Measurements from ENCODE around the gene ITPR1. TPM values are rescaled to one million over a fixed set of nuclear protein-coding genes. Genes with fewer than 3 reads are reported as not detected.

Gene ITPR1
- total RNA-seq, 1 donor from 2014 or later = 143 TPM

DNA sequence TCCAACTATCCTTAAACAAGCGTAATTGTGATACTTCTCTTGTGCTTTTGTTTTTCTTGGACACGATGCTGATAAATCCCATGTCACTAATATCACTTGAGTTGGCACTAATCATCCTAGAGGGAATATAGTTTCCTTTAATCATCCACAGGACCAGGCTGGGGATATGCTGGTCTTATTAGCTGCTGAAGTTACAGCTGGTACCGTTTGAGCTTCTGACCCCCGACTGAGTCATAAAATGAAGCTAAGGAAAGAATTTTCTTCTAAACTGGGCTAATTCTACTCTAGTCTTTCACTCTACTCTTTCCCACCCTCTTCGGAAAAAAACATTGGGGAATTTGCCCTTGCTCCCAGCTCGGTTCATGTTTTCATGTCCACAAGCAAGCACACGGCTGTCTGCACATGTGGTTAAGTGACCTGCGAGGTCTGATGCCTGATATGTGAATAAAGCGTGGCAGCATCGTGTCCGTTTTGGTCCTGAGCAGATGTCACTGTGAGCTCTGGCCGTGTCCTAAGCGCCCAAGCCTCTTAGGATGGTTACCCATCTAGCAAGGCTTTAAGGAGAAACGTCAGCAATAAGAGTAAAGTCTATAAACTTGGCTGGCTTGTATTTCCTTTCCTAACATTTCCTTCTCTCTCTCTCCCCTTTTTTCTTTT lies 223.7 kb downstream of the ITPR1 start:
- TF ChIP-seq, protein P1, sequence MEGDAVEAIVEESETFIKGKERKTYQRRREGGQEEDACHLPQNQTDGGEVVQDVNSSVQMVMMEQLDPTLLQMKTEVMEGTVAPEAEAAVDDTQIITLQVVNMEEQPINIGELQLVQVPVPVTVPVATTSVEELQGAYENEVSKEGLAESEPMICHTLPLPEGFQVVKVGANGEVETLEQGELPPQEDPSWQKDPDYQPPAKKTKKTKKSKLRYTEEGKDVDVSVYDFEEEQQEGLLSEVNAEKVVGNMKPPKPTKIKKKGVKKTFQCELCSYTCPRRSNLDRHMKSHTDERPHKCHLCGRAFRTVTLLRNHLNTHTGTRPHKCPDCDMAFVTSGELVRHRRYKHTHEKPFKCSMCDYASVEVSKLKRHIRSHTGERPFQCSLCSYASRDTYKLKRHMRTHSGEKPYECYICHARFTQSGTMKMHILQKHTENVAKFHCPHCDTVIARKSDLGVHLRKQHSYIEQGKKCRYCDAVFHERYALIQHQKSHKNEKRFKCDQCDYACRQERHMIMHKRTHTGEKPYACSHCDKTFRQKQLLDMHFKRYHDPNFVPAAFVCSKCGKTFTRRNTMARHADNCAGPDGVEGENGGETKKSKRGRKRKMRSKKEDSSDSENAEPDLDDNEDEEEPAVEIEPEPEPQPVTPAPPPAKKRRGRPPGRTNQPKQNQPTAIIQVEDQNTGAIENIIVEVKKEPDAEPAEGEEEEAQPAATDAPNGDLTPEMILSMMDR (IDR thresholded peaks at IDR 0.05) = no peak
- no peaks in the 10 kb centered on the region for H3K27me3 Mint-ChIP-seq
- ChIA-PET POLR2A (no interaction called here), CTCF (interaction anchor here (1.1 to 2.9 kb wide), 2 partner anchors 263 to 341 kb away, joined by 7 read pairs; partner anchors contain the start of gene BHLHE40)
- peak overlapping the region; percentile 13 for H3K27ac Mint-ChIP-seq
- intact Hi-C loops (cut with micrococcal nuclease) = loop anchor here (10.0 kb wide), 1 partner anchor 468 kb away; the partner anchor contains the start of gene EDEM1
- no peaks in the 10 kb centered on the region for H3K9me3 Mint-ChIP-seq
- no peak overlapping the region for H3K4me3 Mint-ChIP-seq
- no peak for ATAC-seq (ENCODE audit: low read depth)
- peaks cover 91% of the 10 kb centered on the region for H3K36me3 Mint-ChIP-seq (ENCODE audit: low read depth)
- no peaks in the 10 kb centered on the region for H3K4me1 Mint-ChIP-seq
- DNase-seq = no peak

DNA sequence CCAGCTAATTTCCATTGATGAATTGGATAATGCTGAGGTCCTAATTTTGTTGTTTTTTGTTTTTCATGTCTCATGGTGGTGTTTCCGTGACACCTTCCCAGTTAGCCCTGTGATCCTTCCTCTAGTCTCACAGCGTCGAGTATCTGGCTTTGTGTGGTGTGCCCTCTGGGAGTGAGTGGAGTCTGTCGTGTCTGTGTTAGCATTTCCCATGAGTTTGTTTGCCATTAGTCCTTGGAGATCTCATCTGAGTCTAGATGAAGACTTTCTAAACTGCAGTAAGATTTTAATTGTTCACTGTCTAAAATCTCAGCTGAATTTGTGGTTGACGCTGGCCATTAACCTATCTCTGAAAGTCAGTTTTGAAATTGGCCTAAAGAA lies 224.2 kb downstream of the ITPR1 start:
- H3K27me3 Mint-ChIP-seq = no peaks in the 10 kb centered on the region
- ATAC-seq (ENCODE audit: low read depth) = no peak
- DNase-seq = no peak
- no peak overlapping the region for H3K4me3 Mint-ChIP-seq
- peaks cover 90% of the 10 kb centered on the region for H3K36me3 Mint-ChIP-seq (ENCODE audit: low read depth)
- H3K9me3 Mint-ChIP-seq = no peaks in the 10 kb centered on the region
- CTCF ChIA-PET = interaction anchor here (2.9 kb wide), 1 partner anchor 262 kb away, joined by 7 read pairs; the partner anchor contains the start of gene BHLHE40
- intact Hi-C loops (cut with micrococcal nuclease) = loop anchor here (10.0 kb wide), 1 partner anchor 467 kb away; the partner anchor contains the start of gene EDEM1
- TF ChIP-seq, protein P1 (IDR thresholded peaks at IDR 0.05) = no peak
- no peaks in the 10 kb centered on the region for H3K4me1 Mint-ChIP-seq
- POLR2A ChIA-PET = no interaction called here
- H3K27ac Mint-ChIP-seq = peak overlapping the region; percentile 13

DNA sequence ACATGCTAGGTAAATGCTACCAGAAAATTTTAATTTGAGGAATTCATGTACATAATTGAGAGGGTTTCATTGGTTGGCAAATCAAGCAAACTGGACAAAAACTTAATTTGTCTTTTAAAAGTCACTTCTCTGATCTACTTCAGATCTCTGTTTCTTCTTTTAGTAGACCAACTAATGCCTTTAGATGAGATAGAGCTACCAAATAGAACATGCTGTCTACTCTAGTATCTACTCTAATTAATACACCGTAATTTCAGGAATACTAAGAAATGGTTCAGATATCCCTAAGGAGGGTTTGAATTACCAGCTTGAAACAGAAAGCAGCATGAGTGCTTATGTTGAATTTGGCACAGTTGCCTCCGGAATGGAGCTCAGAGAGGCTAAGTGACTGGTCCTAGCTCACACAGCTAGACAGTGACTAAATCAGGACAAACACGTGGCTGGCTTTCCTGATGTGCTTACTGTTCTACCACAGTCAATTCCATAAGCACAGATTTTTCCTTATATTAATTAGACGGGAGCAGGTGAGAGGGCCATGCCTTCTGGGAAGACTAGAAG lies 225.1 kb downstream of the ITPR1 start:
- no peaks in the 10 kb centered on the region for H3K27me3 Mint-ChIP-seq
- DNase-seq = no peak
- H3K9me3 Mint-ChIP-seq = no peaks in the 10 kb centered on the region
- ChIA-PET CTCF (no interaction called here), POLR2A (interaction anchor here (0.7 kb wide), 1 partner anchor 327 kb away, joined by 3 read pairs; no protein-coding TSS in a partner anchor)
- intact Hi-C loops (cut with micrococcal nuclease) = loop anchor here (10.0 kb wide), 1 partner anchor 467 kb away; the partner anchor contains the start of gene EDEM1
- TF ChIP-seq, protein P1 (IDR thresholded peaks at IDR 0.05) = no peak
- H3K27ac Mint-ChIP-seq = no peak overlapping the region
- ATAC-seq (ENCODE audit: low read depth) = no peak
- H3K4me3 Mint-ChIP-seq = no peak overlapping the region
- H3K36me3 Mint-ChIP-seq (ENCODE audit: low read depth) = peaks cover 88% of the 10 kb centered on the region
- no peaks in the 10 kb centered on the region for H3K4me1 Mint-ChIP-seq

DNA sequence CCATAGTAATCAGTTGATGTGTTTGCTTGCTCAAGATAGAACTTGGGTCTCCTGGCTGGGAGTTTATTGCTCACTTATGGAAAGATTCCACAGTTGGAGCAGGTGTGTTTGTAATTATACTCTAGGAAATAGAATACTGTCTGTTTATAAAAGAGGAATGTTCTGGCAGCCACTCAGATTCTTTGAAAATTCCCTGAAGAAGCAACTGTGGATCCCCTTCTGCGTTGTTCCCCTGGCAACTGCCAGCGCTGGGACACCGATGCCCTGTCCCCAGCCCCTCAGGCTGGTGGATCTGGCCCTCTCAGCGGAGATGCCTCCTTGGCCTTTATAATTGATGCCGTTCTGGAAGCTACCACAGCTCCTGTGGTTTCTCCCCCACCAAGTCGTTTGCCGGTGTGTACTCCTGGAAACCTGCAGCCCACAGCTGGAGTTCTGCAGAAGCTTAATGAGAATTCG lies 225.9 kb downstream of the ITPR1 start:
- no peaks in the 10 kb centered on the region for H3K9me3 Mint-ChIP-seq
- H3K27ac Mint-ChIP-seq = no peak overlapping the region
- DNase-seq (no peak), ATAC-seq (ENCODE audit: low read depth) (no peak)
- TF ChIP-seq, protein P1 (IDR thresholded peaks at IDR 0.05) = no peak
- no peaks in the 10 kb centered on the region for H3K4me1 Mint-ChIP-seq
- H3K27me3 Mint-ChIP-seq = no peaks in the 10 kb centered on the region
- POLR2A ChIA-PET = no interaction called here
- no peak overlapping the region for H3K4me3 Mint-ChIP-seq
- H3K36me3 Mint-ChIP-seq (ENCODE audit: low read depth) = peaks cover 87% of the 10 kb centered on the region
- CTCF ChIA-PET = no interaction called here
- intact Hi-C loops (cut with micrococcal nuclease) = loop anchor here (10.0 kb wide), 1 partner anchor 466 kb away; the partner anchor contains the start of gene EDEM1

Data from activated B cell treated with CpG ODN at 0.5 μM for 24 hours (primary cell).